ENCODE measurements around the gene SGCD.

The SGCD gene

DNA sequence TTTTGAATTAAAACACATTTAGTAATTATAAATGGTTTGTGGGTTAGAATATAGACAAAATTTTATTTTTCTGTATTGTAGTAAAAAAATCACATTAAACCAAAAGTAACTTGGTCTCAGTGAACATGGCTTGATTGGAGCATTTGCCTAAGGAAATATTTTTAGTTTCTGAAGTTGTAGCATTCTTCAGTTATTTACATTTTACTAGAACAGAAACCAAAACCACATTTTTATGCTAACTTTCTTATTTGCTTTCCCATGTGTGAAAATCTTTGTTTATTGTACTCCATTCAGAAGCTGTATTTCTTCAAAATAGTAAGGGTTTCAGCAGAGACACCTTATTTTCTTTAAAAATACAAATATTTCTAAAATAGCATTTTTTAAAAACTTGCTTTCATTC is 129.9 kb downstream of the SGCD start:
- no peak for DNase-seq (ENCODE audit: low read depth in 2 of 2)

DNA sequence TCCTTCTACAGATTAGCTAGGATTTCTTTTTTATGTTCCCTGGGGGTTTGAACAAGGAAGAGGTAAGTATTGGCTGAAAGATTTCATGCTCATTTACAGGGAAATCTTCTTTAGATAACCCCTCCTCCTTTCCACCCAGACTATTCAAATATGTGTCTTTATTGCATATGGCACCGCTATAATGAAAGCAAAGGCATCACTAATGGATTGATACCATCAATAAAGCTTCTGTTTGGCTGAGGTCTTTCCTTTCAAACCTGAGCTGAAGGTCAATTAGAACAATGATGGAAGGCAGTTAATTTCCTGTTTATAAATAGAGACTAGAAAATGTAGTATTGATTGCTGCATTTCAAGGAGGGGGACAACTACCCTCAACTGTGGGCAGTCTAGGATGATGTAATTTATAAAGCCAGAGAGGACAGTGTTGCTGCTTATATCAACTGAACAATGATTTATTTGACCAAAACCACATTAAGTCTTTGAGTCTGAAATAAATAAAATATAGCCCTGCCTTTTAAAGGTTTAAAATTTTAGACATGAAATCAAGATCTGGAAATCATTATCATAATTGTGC is 132.9 kb downstream of the SGCD start:
- no peak for DNase-seq (ENCODE audit: low read depth in 2 of 2)

DNA sequence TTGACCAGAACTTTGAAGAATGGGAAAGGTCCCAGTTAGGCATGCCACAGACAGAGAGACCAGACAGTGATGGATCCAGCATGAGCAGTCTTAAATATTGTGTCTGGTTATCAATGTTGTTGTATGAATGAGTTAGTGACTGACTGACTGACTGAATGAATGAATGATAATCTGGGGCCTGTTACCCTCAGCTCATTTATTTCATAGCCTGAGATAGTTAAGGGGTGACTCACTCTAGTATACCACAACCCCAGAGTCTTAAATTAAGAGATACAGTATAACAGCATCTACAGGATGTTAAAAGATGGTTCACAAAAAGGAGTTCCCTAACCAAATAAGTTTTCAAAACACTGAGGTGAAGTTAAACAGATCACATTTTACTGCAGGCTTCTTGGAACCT is 133.5 kb downstream of the SGCD start:
- DNase-seq (ENCODE audit: low read depth in 2 of 2), result no peak

DNA sequence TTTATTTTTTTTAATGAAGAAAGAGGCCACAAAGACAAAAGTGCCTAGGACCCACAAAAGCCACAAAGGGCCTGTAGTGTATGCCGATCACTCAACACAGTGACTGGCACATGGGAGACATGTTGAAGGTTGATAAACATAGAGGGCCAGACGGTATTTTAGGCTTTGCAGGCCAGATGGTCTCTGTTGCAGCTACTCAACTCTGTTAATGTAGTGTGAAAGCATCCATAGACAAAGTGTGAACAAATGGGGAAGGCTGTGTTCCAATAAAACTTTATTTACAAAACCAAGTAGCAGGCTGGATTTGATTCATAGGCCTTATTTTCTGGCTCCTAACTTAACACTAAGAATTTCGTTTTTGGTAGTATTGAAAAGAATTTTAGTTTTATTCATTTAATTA is 139.9 kb downstream of the SGCD start:
- no peak for DNase-seq (ENCODE audit: low read depth in 2 of 2)

DNA sequence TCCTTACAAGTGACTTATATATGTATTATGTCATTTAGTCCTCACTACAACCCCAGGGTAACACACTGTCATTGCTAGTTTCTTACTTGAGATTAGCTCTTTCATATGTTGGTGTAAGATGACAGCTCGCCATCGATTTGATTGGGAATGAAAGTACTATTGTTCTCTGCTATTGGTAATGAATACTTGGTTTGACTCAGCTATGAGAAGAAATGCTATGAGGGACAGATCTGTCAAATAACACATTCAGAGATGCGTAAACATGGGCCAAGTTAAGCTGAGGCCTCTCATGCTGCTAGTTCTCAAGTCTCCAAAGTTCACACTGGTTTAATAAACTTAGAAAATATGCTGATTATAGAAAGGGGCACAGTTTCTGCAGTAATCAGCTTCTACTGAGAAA is 142.7 kb downstream of the SGCD start:
- DNase-seq (ENCODE audit: low read depth in 2 of 2), result no peak

DNA sequence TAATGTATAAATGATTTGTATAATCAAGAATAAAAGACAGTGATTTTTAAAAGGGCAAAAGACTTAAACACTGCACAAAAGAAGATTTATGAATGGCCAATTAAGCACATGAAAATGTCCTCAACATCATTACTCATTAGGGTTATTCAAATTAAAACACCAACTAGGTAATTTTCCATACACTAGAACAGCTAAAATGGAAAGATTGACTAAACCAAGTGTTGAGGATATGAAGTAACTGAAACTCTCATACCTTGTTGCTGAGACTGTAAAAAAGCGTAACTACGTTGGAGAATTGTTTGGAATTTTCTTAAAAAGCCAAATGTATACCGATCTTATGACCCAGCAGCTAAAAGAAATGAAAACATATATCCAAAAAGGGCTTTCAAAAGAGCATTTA is 144.9 kb downstream of the SGCD start:
- DNase-seq (ENCODE audit: low read depth in 2 of 2), result no peak

DNA sequence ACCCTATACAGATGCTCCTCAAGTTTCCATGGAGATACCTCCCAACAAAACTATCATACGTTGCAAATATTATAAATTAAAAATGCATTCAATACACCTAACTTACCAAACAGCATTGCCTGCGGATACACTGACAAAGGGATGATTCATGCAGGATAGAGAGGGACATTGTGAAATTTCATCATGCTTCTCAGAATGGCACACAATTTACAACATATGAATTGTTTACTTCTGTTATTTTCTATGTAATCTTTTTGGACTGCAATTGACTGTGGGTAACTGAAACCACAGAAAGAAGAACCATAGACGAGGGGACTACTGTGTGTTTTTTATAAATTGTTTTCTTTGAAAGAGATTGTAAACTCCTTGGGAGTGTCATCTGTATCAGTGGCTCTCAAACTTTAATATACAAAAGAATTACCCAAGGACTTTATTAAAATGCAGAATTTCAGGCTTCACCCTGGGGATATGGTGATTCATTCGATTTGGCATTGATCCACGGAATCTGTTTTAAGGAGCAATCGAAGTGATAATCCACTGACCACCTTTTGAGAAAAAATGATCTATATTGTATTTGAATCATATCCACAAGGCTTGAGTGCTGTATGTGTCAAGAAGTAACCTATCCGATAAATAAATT is 146.4 kb downstream of the SGCD start:
- no peak for DNase-seq (ENCODE audit: low read depth in 2 of 2)

DNA sequence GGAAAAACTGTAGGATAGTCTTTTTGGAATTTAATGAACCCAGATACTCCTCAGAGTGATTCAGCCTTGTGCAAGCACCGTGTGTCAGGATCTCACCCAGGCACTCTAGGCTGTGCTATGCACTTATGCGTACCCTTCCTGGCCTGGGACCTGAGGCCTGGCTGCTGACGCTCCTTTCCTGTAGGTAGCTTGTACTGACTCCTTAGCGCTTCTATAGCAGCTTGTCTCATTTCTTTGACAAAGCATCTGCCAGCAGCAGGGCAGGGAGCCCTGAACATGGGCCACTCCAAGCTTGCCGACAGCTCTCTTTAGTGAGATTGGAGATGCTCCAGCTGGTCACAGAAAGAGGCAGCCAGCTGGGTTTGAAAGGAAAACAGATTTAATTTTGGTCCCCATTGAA is 147.3 kb downstream of the SGCD start:
- no peak for DNase-seq (ENCODE audit: low read depth in 2 of 2)

DNA sequence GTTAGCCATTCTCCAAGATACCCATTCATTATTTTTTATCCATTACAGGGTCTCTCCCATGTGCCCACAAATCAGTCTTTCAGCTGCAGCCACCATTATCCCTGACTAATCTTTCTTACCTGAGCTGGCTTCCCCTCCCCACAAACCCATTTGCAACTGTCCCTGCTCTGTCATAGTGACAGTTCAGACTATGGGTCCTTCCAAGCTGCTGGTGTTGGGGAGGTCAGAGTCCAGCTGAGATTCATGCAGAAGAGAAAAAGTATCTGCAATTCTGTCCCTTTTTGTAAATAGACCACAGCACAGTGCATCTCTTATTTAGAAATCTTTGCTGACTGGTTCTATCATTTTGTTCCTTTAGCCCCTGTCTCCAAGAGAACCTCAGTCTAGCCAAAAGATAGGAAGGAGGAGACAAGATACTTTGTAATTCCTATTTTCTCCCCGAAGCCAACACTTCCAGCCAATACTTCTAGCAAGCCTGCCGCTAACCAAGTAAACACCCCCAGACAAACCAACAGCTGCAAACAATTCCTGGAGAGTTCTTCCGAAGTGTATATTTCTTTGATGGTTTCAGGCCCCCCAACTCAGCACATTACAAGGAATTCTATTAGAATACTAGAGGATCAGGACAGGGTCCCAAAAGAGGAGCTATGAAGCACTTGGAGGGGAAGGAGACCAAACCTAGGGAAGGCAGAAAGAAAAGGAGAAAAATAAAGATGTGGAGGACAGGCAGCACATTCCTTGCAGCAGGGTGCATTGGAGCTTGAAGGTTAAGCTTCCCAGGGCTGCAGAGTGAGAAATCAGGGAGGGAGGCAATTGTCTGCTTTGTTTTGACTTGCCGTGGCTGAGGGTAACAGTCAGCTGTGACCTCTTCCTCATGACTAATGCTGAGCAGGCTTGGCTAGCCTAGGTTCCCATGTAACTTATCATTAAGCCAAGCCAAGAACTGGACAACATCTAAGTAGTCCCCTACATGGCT is 148.5 kb downstream of the SGCD start:
- no peak for DNase-seq (ENCODE audit: low read depth in 2 of 2)

DNA sequence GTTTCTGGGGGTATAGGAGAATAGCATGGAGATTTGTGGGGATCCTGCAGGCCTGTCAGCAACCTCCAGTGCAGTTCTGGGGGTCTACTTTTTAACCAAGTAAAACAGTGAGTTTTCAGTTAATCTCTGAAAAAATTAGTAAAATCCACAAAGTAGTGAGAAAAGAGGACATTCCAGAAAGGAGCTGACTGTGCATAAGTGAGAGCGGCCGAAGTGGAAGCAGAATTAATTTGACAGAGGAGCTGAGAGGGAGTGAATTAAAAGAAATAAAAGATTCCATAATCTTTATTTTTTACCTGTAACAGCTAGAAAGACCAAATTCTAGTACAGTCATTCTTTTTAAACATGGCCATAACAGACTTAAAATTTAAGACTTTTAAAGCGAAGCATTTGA is 149.2 kb downstream of the SGCD start:
- DNase-seq (ENCODE audit: low read depth in 2 of 2), result no peak

DNA sequence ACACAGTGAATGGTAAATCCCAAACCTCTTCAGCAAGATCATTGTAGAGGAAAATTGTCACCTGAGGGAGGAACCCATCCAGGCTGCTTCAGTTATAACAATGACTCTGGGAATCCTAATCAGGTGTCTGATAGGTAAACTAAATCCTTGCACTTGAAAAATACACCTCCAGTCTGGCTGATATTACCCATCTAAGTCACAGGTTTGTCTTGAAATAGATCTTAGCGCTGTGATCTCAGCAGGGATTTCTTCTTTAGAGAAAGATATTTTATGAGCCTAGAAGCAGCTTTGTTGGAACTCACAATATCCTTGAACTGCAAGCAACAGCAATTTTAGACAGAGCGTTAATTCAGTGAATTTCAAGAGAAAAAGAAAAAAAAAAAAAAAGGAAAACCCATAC is 149.7 kb downstream of the SGCD start:
- DNase-seq (ENCODE audit: low read depth in 2 of 2), result no peak

DNA sequence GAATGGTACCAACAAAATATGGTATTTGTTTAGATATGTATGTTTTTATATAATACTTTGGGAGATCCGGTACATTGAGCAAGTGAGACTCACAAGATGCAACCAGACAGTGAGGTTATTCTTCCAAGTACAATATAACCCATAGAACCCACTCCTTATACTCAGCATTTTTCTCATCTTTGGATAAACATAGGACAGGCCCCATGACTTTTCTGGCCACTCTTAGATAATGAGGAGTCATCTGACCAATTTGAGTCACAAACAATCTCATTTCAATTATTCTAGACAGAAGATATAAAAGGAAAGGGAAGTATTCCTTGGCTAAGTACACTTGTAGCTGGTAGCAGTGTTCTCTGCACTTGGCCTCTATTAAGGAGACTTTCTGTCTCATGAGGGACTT is 150.2 kb downstream of the SGCD start:
- no peak for DNase-seq (ENCODE audit: low read depth in 2 of 2)

DNA sequence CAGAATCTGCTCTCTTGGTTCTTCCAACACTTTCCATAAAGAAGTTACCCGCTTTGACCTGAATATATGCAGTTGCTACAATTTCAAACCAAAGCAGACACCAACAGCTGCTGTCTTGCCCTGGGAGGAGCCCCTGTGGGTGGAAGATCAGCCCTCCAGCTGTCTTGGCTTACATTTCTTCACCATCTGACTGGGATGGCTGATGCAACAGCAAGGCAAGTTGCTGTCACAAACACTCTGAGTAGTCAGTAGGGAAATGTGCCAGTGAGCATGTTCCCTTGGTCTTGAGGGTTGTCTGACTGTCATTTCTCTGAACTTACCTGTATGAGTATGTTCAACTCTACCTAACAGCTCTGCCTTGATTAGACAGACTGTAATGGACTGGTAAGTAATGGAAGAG is 152.9 kb downstream of the SGCD start:
- DNase-seq (ENCODE audit: low read depth in 2 of 2), result no peak

DNA sequence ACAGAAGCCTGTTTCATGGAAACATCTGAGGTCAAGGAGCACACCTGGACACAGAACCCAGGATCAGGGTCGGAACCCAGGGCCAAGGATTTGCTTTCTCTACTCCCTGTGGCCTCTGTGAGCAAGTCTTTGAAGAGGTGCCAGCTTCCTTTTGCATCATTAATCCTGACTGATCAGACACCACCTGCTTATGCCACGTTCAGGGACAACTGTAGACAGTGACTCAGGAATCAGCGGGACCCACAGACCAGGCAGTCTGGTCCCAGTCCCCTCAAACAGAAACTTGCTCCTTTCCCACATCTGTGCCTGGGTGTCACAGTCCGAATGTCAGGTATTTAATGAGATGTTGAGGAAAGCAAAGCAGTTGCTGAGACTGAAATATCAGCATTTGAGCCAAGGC is 154.8 kb downstream of the SGCD start:
- DNase-seq (ENCODE audit: low read depth in 2 of 2), result no peak

DNA sequence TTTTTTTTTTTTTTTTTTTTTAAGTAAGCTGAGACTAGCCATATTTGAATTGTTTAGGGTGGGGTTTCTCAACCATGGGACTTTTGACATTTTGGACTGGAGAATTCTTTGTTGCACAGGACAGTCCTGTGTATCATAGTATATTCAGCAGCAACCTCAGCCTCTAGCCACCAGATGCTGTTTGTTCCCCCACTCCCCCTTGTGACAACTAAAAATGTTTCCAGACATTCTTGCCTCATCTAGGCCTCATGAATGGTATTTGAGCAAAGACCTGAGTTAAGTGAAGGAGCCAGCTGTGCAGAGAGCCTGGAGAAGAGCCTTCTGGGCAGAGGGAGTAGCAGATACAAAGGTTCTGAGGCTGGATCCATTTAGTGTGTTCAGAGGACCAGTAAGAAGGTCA is 155.9 kb downstream of the SGCD start:
- no peak for DNase-seq (ENCODE audit: low read depth in 2 of 2)

DNA sequence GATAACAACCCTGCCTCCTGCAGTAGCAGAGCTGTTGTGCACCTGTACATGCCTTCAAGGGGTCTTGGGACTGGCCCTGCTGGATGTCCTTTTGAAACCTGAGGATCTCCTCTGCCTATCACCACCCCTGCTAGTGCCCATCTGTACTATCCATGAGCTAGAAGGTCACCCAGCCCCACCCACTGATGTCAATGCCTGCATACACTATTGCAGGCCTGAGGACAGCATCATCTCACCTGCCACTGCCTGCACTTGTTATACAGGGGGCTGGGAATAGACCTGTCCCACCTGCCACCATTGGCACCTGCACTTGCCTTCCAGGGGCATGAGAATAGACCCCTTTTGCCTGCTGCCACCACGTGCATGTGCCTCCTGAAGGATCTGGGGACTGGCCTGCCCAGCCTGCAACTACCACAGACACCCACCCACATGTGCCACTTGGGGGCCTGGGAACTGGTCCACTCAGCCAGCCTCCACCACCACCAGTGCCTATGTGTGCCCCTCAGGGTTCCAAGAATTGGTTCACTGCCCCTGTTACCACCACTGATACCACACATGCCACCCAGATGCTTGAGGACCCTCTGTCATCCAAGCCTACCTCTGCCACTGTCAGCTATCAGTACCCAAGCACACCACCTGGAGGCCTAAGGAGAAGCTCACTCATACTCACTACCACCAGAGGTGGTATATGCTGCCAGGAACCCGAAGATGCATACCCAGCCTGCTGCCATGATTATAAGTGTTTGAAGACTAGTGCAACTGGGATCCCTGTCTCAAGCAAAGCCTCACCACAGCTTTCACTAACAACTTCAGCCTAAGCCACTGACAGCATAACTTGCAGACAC is 159.7 kb downstream of the SGCD start:
- no peak for DNase-seq (ENCODE audit: low read depth in 2 of 2)

DNA sequence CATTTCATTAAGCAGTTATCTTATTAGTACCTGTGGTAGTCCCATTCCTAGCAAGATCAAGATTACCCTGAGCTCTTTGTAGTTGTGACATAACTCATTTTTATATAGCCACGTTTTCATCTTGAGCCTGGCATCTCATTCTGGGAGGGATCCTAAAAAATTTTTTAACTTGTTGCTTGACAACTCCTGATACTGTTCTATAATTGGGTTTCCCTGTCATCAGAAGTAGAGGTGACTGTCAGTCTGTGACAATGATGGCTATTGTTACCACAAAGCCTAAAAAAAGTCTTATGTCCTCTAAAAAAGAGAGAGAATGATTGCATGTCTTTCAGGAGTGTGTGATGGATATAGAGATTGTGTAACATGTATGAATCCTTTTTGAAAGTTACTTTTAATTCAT is 164.8 kb downstream of the SGCD start:
- DNase-seq (ENCODE audit: low read depth in 2 of 2), result no peak

DNA sequence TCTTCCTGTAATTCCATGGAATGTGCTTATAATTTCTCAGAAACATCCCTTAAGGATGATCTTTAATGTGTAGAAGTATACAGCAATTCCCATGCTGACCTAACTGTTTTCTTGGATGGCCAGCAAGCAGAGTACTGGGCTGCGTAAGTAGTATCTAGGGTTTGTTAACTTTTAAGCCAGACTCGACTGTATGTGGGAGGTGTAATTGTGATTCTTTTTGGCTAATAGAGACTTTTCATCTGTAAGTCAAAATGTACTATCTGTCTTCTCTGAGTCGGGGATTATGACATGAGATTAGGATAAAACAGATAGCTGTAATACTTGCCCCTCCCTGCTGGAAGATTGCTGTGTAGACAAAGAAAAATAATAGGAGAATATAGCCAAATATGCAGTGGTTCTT is 169.3 kb downstream of the SGCD start:
- no peak for DNase-seq (ENCODE audit: low read depth in 2 of 2)

DNA sequence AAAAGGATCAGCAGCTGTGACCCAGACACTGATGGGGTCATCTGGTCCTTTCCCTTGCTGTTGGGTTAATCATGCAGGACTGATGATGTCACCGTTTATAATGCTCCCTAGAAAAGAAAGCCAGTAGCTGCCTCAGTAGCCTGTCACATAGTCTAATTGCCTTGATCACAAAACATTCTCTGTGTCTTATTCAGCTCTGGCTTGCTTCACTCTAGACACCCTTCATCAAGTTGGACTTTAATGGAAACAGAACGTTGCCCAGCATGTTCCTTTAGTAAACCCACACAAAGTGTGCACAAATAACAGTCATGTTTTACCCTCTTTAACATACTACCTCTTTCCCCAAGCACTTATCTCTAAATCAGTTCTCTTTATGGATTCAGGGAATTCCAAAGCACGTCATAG is 170.8 kb downstream of the SGCD start:
- DNase-seq (ENCODE audit: low read depth in 2 of 2), result no peak

DNA sequence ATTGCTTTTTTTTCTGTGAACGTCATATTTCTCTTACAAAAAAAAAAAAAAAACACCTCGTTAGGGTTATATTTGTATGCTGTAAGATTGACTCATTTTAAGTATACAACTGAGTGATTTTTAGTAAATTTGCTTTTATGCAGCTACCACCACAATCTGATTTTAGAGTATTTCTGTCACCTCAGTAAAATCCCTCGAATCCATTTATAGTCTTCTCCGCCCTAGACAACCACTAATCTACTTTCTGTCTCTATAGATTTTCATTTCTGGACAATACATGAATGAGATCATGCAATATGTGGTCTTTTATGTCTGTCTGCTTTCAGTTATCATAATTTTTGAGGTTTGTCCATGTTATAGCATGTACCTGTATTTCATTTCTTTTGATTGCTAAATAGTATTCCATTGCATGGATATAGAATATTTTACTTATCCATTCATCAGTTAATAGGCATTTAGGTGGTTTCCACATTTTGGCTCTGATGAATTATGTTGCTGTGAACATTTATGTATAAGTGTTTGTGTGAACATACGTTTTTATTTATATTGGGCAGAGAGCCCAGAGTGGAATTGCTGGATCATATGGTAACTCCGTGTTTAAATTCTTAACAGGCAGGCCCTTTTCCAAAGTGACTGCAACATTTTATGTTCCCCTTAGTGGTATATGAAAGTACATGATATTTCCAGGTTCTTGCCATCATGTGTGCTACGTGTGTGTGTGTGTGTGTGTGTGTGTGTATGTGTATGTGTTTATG is 171.4 kb downstream of the SGCD start:
- no peak for DNase-seq (ENCODE audit: low read depth in 2 of 2)

DNA sequence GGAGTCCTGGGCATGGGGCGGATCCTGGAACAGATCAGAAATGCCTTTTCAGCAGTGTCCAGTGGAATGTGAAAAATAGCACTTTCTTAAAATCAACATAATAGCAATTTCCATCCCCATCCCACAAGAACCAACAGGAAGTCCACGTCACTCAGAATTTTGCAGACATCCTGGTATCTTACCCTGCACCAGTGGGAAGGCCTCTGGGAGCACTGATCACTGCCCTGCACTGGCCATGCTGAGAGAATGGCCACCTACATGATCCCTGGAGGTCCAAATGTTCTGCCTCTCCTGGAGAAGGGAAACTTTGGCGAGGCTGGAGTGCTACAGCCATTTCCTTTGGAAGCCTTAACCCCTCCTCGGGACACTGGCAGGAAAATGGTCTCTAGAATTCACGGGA is 173.8 kb downstream of the SGCD start:
- DNase-seq (ENCODE audit: low read depth in 2 of 2), result no peak

Measured in activated CD8-positive, alpha-beta memory T cell treated with anti-CD3 and anti-CD28 coated beads for 4 hours (primary cell).